ENCODE measurements around the gene TRIM33. TPM values are rescaled to one million over a fixed set of nuclear protein-coding genes. Genes with fewer than 3 reads are reported as not detected.

TRIM33 gene
- total RNA-seq, 1 experiment from 2014 or later = 38.7 TPM

- TF ChIP-seq EZH2 (IDR thresholded peaks at IDR 0.05; ENCODE audit: low read depth) (no peak), CTCF (conservative IDR thresholded peaks at IDR 0.05) (no peak)
- CTCF ChIA-PET = no interaction called here
- H3K27ac ChIP-seq = peak overlapping the region; percentile 35; the same call in 1 of the 2 replicates
These were observed 1.3 kb downstream of the TRIM33 start for GRCh38 chr1:114509596-114510273.

GRCh38 chr1:114508386-114508898 lies 2.6 kb downstream of the TRIM33 start:
- BruUV-seq (replicated peaks) = no TSS peak
- peaks cover 28% of the 10 kb centered on the region for H3K36me3 ChIP-seq (ENCODE audit: low read depth)
- no peak overlapping the region for H2AFZ ChIP-seq
- peaks cover 81% of the 10 kb centered on the region for H3K79me2 ChIP-seq (ENCODE audit: low read depth)
- peaks cover 10% of the 10 kb centered on the region for H3F3A ChIP-seq (ENCODE audit: insufficient read depth, low read depth)
- CTCF ChIA-PET = no interaction called here
- POLR2A ChIA-PET (ENCODE audit: unreplicated experiment) = no interaction called here
- intact Hi-C loops (cut with micrococcal nuclease; ENCODE audit: unreplicated experiment) = no loop called here
- peak overlapping the region; percentile 93 for H3K4me3 ChIP-seq
- H3K27ac ChIP-seq = no peak overlapping the region
- peaks cover 68% of the 10 kb centered on the region for H4K20me1 ChIP-seq (ENCODE audit: insufficient read depth)
- no peak for DNase-seq
- TF ChIP-seq EZH2 (IDR thresholded peaks at IDR 0.05; ENCODE audit: low read depth) (no peak), CTCF (conservative IDR thresholded peaks at IDR 0.05) (no peak)
- peaks cover 48% of the 10 kb centered on the region for H3K4me1 ChIP-seq (replicated peaks; ENCODE audit: insufficient read depth)
- no peaks in the 10 kb centered on the region for H3K9me2 ChIP-seq (ENCODE audit: insufficient read depth)
- H3K4me2 ChIP-seq = peak overlapping the region; percentile 87
- no peaks in the 10 kb centered on the region for H3K27me3 ChIP-seq (ENCODE audit: insufficient read depth, low read depth)
- H3K9me3 ChIP-seq (ENCODE audit: insufficient read depth, low read depth) = no peaks in the 10 kb centered on the region

More at GRCh38 chr1:114509596-114510273, 1.3 kb downstream of the TRIM33 start:
- Histone ChIP-seq H3F3A (ENCODE audit: insufficient read depth, low read depth) (peaks cover 10% of the 10 kb centered on the region), H3K9me3 (ENCODE audit: insufficient read depth, low read depth) (no peaks in the 10 kb centered on the region), H3K79me2 (ENCODE audit: low read depth) (peaks cover 69% of the 10 kb centered on the region), H2AFZ (peak overlapping the region; percentile 83), H3K4me3 (peak overlapping the region; percentile 93), H3K9me2 (ENCODE audit: insufficient read depth) (no peaks in the 10 kb centered on the region), H3K36me3 (ENCODE audit: low read depth) (peaks cover 22% of the 10 kb centered on the region), H3K4me2 (peak overlapping the region; percentile 87), H4K20me1 (ENCODE audit: insufficient read depth) (peaks cover 57% of the 10 kb centered on the region), H3K27me3 (ENCODE audit: insufficient read depth, low read depth) (no peaks in the 10 kb centered on the region), H3K4me1 (replicated peaks; ENCODE audit: insufficient read depth) (peaks cover 48% of the 10 kb centered on the region)
- peak in 1 of 2 experiments; percentile 47 for DNase-seq
- no TSS peak for BruUV-seq (replicated peaks)
- POLR2A ChIA-PET (ENCODE audit: unreplicated experiment) = interaction anchor here (0.5 kb wide), 1 partner anchor 1056 kb away, joined by 3 read pairs; no protein-coding TSS in a partner anchor
- intact Hi-C loops (cut with micrococcal nuclease; ENCODE audit: unreplicated experiment) = loop anchor here (2.0 kb wide), 1 partner anchor 71 kb away; the partner anchor contains the start of gene BCAS2

- Histone ChIP-seq H3K9me2 (ENCODE audit: insufficient read depth) (no peaks in the 10 kb centered on the region), H3K4me1 (replicated peaks; ENCODE audit: insufficient read depth) (peaks cover 39% of the 10 kb centered on the region), H3F3A (ENCODE audit: insufficient read depth, low read depth) (peaks cover 10% of the 10 kb centered on the region), H4K20me1 (ENCODE audit: insufficient read depth) (peaks cover 76% of the 10 kb centered on the region), H2AFZ (no peak overlapping the region), H3K79me2 (ENCODE audit: low read depth) (peaks cover 86% of the 10 kb centered on the region), H3K9me3 (ENCODE audit: insufficient read depth, low read depth) (no peaks in the 10 kb centered on the region), H3K27ac (no peak overlapping the region), H3K4me2 (peak overlapping the region; percentile 87), H3K27me3 (ENCODE audit: insufficient read depth, low read depth) (no peaks in the 10 kb centered on the region), H3K36me3 (ENCODE audit: low read depth) (peaks cover 33% of the 10 kb centered on the region), H3K4me3 (peak overlapping the region; percentile 93; the same call in 1 of the 2 replicates)
- TF ChIP-seq EZH2 (IDR thresholded peaks at IDR 0.05; ENCODE audit: low read depth) (no peak), CTCF (conservative IDR thresholded peaks at IDR 0.05) (no peak)
- no TSS peak for BruUV-seq (replicated peaks)
- intact Hi-C loops (cut with micrococcal nuclease; ENCODE audit: unreplicated experiment) = no loop called here
- no peak for DNase-seq
- POLR2A ChIA-PET (ENCODE audit: unreplicated experiment) = no interaction called here
- CTCF ChIA-PET = no interaction called here
These were observed 3.5 kb downstream of the TRIM33 start for GRCh38 chr1:114507513-114507912.

Measured in PC-9 (cell line).